ENCODE results near the gene NKX1-1. TPM values are rescaled to one million over a fixed set of nuclear protein-coding genes. Genes with fewer than 3 reads are reported as not detected.
A peak's percentile ranks its signal among the peaks of the same experiment; 100 is the strongest.

NKX1-1 gene
- total RNA-seq, 1 donor from 2014 or later = not detected

DNA sequence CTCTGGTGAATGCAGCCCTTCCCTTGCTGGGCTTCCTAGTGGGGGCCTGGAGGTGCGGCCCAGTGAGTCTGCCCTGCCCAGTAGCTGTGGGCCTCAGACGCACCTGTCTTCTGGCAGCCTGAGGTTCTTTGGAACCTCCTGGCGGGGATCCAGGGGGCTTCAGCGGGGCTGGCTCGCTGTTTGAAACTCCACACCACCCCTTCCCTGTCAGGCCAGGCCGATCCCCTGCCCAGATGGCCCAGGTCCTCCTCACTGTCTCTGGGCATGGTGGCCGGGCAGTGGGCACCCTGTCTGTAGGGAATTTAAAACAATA lies 10.7 kb upstream of the NKX1-1 start:
- no peak for DNase-seq (ENCODE audit: low spot score)

DNA sequence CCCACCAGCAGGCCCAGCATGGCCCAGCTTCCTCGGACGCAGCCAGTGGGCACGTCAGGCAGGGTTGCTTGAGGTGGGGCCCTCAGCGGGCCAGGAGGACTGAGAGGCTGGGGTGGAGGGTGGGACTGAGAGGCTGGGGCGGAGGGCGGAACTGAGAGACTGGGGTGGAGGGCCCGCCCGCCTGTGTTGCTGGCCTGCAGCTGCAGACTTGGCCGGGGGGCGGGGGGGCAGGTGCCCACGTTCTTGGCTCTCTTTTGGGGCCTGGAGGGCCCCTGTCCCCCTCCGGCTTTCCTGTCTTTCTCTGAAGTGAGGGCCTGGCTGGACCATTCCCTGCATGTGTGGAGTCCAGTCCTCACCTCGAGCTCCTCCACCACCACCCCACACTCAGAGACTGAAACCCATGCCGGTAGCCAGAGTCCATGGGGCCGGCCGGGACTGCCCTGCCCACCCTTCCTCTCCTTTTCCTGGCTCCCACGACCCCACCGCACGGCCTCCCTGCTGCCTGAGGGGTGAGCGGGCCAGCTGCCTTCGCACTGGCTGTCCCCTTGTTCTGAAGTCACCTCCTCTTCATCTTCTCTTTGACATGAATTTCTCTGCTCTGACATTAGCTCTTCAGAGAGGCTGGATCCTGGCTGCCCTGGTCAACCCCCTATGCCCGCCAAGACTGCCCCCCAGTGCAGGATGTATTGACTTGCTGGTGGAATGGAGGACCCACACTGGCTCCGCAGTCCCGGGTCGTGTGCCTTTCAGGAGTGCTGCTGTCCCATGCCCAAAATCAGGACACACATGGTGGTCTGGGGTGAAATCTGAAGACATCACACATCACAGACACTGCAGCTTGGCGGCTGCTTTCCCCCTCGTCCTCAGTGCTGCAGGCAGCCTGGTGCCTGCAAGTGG lies 10.1 kb upstream of the NKX1-1 start:
- no peak for DNase-seq (ENCODE audit: low spot score)

DNA sequence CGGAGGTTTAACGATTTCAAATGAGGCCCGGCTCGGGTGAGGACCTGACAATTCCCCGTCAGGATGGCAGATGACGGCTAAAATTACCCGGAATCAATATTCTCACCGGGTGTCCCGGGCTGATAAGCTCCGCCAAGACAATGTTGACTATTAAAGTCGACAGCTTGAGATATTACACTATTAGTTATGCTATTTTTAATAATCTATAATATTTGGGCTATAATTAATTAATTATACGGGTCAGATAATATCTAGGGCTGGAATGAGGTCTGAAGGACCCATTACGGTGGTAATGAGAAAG lies 9.4 kb upstream of the NKX1-1 start:
- DNase-seq (ENCODE audit: low spot score) = no peak

DNA sequence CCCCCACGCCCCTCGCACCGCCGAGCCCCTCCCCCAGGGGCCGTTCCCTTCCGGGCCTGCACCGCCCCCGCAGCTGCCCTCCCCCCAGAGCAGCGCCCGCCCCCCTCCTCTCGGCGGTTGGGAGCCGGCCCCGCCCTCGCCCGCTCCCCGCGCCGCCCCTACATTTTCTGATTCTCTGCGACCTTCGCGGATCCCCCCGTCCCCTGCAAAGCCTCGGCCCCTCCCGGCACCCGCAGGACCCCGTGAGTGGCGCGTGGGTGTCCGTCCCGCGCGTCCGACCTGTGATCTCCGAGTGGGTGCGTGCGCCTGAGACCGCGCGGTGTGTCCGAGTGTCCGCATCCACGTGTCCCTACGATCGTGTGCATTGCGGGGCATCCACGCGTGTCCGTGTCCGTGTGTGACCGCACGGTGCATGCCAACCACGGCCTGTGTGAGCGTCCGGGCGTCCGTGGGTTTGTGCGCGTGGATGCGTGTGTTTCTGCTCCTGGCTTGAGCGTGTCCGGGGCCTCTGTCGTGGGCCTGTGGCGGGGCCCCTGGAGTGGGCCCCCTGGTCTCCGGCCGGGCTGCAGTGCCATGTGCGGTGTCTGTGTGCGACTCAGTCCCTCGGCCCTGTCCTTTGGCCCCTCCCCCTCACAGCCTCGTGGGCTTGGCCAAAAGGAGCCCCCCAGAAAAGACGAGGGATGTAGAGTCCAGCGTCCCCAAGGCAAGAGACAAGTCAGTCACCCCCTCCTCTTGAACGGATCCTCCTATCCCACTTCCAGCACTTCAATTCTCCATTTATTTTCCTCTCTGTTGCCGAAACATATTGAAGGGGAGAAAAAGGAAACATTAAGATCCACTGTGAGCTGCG lies 8.8 kb upstream of the NKX1-1 start:
- DNase-seq (ENCODE audit: low spot score) = no peak

DNA sequence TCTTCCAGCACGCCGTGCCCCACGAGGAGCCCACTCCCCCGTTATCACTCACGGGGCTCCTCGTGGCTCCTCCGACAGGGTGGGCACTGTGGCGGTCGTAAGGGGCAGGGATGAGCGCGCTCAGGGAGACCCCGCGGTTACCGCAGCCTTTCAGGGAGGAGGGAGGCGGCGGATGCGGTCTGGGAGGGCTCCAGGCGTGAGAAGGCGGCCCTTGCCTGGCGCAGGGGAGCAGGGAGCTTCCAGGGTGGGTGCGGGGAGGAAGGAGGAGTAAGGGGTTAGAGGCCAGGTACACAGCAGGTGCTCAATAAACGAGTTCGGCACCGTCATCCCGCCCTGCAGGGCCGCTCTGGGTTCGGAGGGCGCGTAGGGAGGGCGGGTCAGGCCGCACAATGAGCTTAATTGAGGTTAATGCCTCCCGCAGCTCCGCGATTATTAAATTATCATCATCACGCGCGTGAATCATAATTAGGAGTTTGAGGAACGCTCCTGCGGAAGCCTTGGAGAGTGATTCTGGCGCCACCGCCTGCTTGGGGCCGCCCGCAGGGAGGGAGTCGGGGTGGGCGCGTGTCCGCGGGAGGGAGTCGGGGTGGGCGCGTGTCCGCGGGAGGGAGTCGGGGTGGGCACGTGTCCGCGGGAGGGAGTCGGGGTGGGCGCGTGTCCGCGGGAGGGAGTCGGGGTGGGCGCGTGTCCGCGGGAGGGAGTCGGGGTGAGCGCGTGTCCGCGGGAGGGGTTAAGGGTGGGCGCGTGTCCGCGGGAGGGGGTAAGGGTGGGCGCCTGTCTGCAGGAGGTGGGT lies 7.6 kb upstream of the NKX1-1 start:
- no peak for DNase-seq (ENCODE audit: low spot score)

DNA sequence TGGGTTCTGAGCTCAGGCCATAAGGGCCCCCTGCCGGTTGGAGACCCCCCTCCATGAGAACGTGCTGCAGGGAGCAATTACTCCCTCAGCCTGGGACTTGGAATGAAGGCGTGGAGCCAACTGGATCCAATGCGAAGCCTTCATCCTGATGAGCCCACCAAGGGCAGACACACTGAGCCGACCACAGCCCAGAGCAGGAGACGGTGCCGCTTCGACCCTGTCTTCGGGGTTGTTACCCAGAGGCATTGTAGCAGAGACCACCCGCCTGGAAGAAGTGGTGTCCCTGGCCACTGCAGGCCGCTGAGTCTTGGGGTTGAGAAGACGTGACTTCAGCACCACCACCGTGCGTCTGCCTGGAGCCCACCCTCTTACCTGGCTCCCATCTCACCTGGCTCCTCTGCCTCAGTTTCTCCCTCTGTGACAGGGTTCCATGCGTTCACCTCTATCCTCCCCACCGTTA lies 7.0 kb upstream of the NKX1-1 start:
- peak; percentile 9 for DNase-seq (ENCODE audit: low spot score)

DNA sequence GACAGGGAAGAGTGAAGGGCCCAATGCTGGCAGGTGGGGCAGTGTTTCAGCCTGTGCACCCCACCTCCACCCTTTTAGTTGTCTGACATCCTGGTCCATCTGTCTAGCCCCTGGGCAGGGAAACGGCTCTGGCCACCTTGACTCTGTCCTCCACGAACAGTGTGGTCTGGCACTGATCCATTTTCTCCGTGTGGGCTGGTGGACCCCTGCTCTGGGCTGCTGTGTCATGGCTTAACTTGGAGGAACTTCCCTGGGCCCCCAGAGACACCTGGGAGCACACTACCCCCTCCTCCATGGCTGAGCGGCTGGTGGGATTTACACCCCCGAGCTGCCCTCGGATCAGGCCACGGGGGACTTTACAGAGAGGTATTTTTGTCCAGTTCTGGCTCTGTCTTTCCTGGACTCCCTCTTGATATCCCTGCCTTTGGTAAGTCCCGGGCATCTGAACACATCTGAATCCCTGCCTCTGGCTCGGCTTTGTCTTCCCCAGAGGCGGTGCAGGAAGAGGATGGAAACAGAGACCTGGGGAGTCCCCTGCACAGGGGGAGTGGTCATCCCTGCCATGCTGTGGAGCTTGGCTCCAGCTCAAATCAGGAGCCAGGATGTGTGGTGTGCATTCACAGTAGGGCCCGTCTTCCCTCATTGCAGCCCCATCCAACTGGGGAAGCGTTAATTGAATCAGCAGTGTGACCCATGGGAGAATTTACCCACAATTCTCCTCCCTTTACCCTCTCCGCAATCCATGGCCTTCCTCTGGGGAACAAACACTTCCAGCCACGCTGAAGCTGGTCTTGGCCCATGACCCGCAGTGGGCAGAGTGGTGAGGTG lies 6.3 kb upstream of the NKX1-1 start:
- no peak for DNase-seq (ENCODE audit: low spot score)

DNA sequence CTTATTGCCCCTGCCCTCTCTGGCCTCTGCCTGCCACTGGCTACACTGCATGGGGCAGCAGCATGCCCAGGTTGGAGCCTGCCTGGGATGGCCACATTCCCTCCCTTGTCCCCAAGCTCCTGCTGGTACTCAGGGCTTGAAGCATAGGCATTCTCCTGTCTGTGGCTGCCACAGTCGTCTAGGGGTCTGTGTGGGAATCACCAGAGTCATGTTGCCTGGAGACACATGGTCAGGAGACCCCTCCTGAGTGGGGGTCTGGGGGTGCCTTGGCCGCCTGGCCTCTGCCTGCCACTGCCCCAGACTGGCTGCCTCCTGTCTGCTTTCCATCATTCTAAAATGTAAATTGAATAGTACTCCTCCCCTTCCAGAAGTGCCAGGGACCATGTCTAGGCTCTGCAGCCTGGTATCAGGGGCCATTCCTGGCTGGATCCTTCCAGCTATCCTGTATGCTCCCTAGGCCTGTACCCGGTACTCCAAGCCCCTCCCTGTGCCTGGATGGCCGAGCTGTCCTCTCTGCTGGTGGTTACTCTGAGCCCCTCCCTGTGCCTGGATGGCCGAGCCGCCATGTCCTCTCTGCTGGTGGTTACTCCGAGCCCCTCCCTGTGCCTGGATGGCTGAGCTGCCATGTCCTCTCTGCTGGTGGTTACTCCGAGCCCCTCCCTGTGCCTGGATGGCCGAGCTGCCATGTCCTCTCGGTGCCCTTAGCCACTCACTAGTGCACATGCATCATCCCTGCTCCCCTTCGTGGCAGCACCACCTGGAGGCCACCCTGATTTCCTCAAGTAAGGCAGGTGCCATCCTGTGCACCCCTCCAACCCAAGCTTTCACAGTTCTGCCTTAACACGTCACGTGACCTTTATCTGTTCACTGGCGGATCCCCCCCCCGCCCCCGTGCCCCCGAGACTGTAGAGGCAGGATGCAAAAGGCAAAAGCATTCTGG lies 5.5 kb upstream of the NKX1-1 start:
- peak; percentile 7 for DNase-seq (ENCODE audit: low spot score)

DNA sequence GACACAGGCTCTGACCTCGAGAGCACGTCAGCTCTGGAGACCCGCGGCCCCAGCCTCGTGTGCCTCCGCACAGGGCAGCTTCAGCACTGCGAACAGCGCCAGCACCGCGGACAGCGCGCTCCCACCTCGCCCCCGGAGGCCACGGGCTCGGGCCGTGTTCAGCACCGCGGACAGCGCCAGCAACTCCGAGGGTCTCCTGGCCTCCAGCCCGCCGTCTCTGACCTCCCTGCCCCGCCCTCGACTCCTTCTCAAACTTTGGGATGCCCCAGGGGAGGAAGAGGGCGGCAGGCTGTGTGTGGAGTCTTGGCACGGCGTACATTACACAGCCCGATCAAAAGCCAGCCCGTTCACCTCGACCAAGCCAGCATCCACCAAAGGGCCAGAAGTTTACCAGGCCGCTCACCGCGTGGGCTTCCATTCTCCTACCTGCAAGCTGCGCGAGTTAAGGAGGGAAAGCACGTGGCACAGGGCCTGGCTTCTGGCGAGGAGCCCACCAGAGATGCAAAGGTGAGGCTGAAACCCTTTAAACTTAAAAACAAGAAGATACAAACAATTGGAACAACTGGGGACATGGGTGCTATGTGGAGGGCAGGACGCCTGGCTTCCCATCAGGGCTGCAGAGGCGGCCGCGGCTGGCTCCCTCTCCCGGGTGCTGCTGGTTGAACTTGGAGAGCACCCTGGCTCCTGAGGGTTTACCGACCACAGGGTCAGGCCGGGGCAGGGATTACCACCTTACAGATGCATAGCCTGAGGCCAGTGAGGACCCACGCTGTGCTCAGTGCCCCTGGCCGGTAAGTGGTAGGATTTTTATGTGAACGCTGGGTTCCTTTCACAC lies 4.5 kb upstream of the NKX1-1 start:
- peak; percentile 58 for DNase-seq (ENCODE audit: low spot score)

DNA sequence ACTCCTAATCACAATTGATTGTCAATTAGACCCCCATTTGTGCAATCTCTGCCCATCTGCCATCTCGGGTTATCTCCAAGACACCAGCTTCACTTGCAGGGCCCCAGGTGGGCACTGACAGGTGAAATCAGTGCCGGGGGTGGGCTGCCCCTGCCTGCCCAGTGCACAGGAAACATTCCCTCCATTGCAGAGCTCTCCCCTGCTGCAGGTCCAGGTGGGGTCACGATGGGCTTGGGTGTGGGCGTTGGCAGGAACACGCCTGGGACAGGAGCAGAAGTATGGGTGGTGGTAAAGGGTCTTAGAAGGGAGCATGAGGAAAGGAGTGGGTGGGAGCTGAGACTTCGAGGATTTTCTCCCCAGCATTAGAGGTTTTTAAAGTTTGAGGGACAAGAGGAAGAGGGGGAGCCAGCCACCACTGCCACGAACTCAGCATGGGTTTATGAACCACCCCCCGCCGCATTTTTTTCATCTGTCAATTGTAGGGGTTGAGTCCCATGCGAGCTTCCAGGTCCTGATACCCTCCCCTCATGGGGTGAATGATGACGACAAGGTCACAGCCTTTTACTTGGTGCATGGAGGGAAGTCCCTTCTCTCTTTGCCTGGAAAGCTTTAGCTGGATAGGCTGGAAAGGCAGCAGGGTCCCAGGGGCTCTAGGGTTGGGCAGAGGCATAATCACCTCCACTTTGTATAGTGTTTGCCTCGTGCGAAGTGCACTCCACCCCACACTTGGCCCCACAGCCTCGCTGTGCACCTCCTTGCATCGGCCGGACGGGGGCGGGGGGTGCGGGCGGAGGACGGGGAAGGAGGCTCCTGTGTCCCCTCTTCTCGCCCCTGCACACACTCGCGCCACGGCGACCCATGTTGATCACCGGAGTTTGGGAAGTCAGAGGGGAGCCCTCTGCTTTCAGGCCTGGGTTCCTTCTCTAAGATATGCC lies 3.5 kb upstream of the NKX1-1 start:
- no peak for DNase-seq (ENCODE audit: low spot score)

DNA sequence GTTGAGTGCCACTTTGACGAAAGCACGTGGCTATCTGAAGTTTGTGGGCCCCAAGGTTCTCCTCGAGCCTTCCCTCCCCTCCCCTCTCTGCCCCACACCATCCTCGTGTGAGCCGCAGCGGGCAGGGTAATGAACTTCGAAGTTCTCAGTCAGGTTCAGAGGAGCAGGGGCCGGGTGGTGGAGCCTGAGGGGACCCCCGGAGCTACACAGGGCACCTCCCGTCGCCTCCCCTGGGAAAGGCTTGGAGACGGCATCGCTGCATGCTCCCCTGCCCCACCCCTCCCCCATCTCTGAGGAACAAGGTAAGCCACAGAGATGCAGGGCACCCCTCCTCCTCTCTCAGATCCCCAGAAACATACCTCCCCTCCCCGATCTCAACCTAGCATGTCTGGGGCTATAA lies 2.8 kb upstream of the NKX1-1 start:
- no peak for DNase-seq (ENCODE audit: low spot score)

DNA sequence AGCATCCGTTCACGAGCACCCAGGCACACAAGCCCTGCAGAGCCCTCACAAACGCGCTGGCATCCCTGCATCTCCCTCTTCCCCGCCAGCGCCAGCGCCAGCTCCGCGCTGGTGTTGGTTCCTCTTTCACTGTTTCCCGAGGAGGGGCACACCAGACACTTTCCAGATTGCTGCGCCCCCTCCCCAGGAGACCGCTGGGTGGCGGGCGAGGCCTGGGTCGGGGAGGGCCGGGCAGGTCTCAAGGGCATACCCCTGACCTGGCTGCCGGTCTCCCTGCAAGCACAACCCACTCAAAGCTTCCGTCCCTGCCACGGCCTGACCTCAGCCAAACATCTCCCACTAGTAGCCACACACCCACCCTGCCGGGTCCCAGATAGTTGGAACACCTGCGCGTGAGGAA lies 2.2 kb upstream of the NKX1-1 start:
- no peak for DNase-seq (ENCODE audit: low spot score)

DNA sequence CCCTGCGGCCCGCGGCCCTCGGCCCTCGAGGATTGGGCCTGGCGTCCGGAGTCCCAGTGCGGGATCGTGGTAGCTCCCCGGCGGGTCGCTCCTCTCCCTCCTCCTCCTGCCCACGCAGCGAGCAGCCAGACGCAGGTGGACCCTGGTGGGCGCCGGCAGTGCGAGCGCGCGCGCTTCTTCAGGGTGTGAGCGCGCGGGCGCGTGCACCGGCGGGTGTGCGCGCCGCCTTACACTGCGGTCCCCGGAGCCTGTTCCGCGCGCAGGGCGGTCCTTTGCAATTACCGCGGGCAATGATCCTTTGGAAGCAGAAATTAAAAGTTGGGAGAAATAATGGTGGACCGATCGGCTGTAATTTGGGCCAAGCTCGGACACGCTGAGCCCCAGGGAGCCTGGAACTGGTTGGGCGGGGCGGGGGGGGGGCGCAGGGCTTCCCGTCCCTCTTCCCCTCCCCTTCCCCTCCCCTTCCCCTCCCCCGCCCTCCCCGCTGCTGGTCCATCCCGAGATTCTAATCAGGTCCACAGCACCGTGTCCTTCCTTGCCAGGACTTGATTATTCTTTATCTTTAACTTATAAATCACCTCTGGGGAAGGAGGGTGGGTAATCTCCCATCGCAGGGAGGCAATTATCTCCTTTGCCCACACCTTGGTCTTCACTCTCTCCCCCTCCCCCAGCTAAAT lies 1.6 kb upstream of the NKX1-1 start:
- DNase-seq (ENCODE audit: low spot score) = no peak

DNA sequence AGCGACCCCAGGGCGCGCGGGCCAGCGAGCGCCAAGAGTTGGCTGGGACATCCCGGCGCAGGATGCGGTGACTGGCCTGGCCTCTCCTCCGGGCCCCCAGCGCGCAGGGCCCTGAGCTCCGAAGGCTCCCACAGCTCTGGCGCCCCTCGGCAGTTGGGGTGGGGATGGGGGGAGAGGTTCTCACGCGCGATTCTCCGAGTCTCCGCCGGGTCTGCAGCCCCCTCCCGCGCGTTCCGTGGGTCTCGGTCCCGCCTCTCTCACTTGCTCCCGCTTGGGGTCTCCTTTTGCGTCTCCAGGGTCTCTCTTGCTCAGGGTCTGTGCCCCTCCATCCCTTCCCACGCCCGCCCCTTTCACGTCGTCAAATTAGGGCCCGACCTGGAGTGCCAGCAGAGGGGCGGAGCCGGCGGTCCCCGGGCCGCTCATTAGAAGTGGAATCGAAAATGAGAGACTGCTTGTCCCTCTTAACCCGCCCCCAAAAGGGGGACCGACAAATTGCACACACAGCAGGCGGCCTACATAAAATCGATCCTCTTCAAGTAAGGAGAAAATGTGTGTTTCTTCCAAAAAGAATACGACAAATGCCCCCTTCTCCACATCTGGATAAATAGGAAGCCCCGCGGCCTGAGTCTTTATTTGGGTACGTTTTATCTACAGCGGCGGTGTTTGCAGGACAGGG lies 877 bp upstream of the NKX1-1 start:
- no peak for DNase-seq (ENCODE audit: low spot score)

DNA sequence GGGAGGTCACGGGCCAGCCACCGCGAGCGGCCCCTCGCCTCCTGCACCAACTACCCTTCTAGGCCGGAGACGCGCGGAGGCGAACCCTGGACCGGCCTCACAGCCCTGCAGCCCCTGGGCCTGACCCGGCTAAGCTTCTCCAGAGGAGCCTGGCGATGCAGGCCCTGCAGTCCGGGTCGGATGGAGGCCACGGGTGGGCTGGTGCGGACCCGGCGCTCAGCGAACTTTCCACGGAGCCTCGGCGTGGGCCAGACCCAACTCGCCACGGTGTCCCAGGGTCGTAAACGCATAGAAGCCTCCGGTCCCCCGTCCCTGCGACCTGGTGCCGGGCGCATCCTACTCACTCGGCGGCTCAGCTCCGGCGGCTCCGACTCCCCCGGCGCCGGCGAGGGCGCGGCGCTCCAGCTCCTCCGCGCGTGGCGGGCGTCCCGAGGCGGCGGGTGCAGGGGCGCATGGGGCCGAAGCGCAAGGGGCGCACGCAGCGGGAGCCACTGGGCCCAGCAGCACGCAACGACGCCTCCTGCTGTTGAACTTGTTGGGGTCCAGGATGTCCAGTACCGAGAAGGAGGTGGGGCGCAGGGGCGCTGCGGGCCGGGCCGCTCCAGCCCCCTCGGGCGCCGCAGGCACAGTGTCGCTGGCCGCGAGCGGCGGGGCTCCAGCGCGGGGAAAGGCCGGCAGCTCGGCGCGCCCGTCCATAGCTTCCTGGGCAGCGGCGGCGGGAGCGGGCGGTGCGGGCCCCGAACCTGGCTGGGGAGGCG lies 427 bp downstream of the NKX1-1 start:
- DNase-seq (ENCODE audit: low spot score) = no peak

DNA sequence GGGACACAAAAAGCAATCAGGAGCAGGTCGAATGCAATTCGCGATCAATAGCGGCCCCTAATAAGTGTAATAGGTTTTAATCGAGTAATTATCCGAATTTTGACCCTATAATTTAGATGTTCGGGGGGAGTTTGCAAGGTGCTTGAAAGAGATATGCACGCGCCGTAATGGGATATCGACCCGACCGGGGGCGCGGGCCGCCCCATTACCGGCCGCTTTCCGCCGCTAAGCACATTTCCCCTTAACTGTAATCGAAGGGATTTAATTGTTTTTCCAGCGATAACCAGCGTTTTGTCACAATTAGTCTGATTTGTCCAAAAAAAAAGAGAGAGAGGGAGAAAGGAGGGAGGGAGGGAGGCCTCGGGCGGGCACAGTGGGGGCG lies 997 bp downstream of the NKX1-1 start:
- no peak for DNase-seq (ENCODE audit: low spot score)
